Muscle layer of duodenum (tissue), 2 donors: ENCODE data around the gene AP5Z1.

Source experiments
- H3K27ac ChIP-seq: one replicate; pipeline ENCODE4 v1.7.0; 2013; ENCODE audit warnings: mild to moderate bottlenecking, low read length
- H3K27me3 ChIP-seq: one replicate; pipeline ENCODE4 v1.7.0; 2013; ENCODE audit warnings: low read depth, mild to moderate bottlenecking, control low read depth, low read length
- H3K36me3 ChIP-seq, 2 donors: one replicate each; pipeline ENCODE4 v1.7.0; 2013; ENCODE audit warnings: low read length in 2 of 2, control low read depth in 1 of 2, mild to moderate bottlenecking in 1 of 2; ENCODE audit not compliant: insufficient read depth in 2 of 2, control insufficient read depth in 1 of 2
- H3K4me1 ChIP-seq, 2 donors: one replicate each; pipeline ENCODE4 v1.7.0; 2013; ENCODE audit warnings: low read length in 2 of 2, mild to moderate bottlenecking in 2 of 2, control low read depth in 1 of 2, moderate library complexity in 1 of 2; ENCODE audit not compliant: insufficient read depth in 2 of 2, control insufficient read depth in 1 of 2
- H3K4me3 ChIP-seq, 2 donors: one replicate each; pipeline ENCODE4 v1.7.0; 2013; ENCODE audit warnings: low read length in 2 of 2, low read depth in 1 of 2, mild to moderate bottlenecking in 1 of 2
- H3K9me3 ChIP-seq, 2 donors: one replicate each; pipeline ENCODE4 v1.7.0; 2013; ENCODE audit warnings: low read length in 2 of 2, control low read depth in 1 of 2, mild to moderate bottlenecking in 1 of 2; ENCODE audit not compliant: control insufficient read depth in 1 of 2
- donor health status: healthy.

The AP5Z1 gene

DNA sequence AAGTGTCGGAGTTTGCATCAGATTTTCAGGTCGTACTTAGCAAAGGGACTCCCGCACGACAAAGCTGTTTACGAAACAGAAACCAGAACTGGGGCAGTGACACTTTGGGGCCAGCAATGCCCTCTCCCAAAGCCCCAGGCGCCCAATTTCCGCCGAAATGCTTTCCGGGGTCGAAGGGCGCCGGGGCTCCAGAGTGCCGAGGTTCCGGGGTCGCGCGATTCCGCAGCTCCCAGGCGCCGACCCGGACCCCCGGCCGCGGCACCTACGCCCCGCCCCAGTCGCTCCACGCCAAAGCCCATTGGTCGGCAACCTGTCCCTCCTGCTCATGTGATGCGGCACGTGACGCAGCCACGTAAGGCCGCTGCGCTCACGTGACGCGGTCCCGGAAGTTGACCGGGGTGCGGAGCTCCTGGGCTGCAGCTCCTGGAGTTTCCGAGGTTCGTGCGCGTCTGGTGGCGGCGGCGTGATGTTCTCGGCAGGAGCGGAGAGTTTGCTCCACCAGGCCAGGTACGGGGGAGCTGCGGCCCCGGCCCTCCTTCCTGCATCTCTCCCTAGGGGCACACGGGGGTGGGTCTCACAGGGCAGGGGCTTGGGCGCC, at the start of gene AP5Z1:
AP5Z1 (plus strand) TSS at position 374 of the 598 bp plus-strand sequence; CDS start at position 467, 93 bp downstream.
- no peaks in the 10 kb centered on the region for H3K27me3 ChIP-seq
- peaks cover 0 to 6% of the 10 kb centered on the region in 2 donors for H3K36me3 ChIP-seq
- H3K27ac ChIP-seq = peak within 1 kb of the TSS; percentile 98
- peak within 1 kb of the TSS; percentile 94 to 98 for H3K4me3 ChIP-seq
- H3K4me1 ChIP-seq = peaks cover 11 to 38% of the 10 kb centered on the region in 2 donors
- no peaks in the 10 kb centered on the region for H3K9me3 ChIP-seq

GRCh38 chr7:4725850-4726450, 49.5 kb upstream of the AP5Z1 start:
- H3K4me3 ChIP-seq = peak overlapping the region; percentile 63 to 66
- peaks cover 5 to 36% of the 10 kb centered on the region in 2 donors for H3K4me1 ChIP-seq

GRCh38 chr7:4726566-4726965, 48.9 kb upstream of the AP5Z1 start:
- peaks cover 5 to 36% of the 10 kb centered on the region in 2 donors for H3K4me1 ChIP-seq
- no peaks in the 10 kb centered on the region for H3K27me3 ChIP-seq
- H3K36me3 ChIP-seq = peaks cover 3 to 14% of the 10 kb centered on the region in 2 donors
- peak overlapping the region in 1 of 2 donors; percentile 63 for H3K4me3 ChIP-seq
- H3K9me3 ChIP-seq = no peaks in the 10 kb centered on the region
- no peak overlapping the region for H3K27ac ChIP-seq

More at GRCh38 chr7:4725850-4726450, 49.5 kb upstream of the AP5Z1 start:
- Histone ChIP-seq H3K9me3 (no peaks in the 10 kb centered on the region), H3K36me3 (peaks cover 3 to 14% of the 10 kb centered on the region in 2 donors), H3K27me3 (no peaks in the 10 kb centered on the region), H3K27ac (peak overlapping the region; percentile 92)

DNA sequence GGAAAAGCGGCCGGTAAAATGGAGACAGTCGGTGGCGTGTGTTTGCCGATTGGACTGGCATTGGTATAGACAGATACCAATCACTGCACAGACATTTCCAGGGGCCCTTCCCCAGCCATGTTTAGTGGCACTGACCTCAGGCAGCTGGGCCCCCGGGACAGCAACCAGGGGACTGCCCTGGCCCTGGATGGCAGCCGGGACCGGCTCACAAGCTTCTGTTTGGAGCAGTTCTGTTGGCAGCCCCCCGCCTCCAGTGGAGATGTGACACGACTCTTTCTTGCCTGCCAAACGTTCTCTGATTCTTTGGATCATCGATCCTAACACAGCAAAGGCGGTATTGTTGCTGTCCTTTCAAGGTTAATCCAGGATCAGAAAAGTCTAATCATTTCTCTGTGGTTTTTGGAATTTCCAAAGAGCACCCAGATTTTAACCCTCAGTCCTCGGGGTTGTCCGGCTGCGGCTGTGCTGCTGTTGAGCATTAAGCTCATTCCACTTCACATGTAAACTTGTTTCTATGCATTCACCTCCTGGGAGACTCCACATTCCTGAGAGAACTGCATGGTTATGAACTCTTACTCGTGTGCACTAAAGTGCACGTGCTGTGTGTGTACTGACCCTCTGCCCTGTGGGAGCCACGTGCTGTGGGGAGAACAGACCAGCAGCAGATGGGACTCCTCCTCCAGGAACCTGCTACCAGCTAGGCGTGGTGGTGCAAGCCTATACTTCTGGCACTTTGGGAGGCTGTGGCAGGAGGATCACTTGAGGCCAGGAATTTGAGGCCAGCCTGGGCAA, 47.3 kb upstream of the AP5Z1 start:
- Histone ChIP-seq H3K4me3 (no peak overlapping the region), H3K4me1 (peaks cover 5 to 27% of the 10 kb centered on the region in 2 donors), H3K36me3 (peaks cover 0 to 5% of the 10 kb centered on the region in 2 donors), H3K27me3 (no peaks in the 10 kb centered on the region), H3K27ac (no peak overlapping the region), H3K9me3 (no peaks in the 10 kb centered on the region)

GRCh38 chr7:4729266-4729665, 46.2 kb upstream of the AP5Z1 start:
- Histone ChIP-seq H3K27ac (no peak overlapping the region), H3K4me3 (no peak overlapping the region), H3K4me1 (peaks cover 5 to 16% of the 10 kb centered on the region in 2 donors), H3K27me3 (no peaks in the 10 kb centered on the region), H3K36me3 (peaks cover 0 to 4% of the 10 kb centered on the region in 2 donors), H3K9me3 (no peaks in the 10 kb centered on the region)

GRCh38 chr7:4730276-4730675, 45.1 kb upstream of the AP5Z1 start:
- peaks cover 0 to 9% of the 10 kb centered on the region in 2 donors for H3K4me1 ChIP-seq
- no peak overlapping the region for H3K27ac ChIP-seq
- H3K4me3 ChIP-seq = no peak overlapping the region
- peaks cover 0 to 4% of the 10 kb centered on the region in 2 donors for H3K36me3 ChIP-seq
- H3K27me3 ChIP-seq = no peaks in the 10 kb centered on the region
- H3K9me3 ChIP-seq = no peaks in the 10 kb centered on the region

DNA sequence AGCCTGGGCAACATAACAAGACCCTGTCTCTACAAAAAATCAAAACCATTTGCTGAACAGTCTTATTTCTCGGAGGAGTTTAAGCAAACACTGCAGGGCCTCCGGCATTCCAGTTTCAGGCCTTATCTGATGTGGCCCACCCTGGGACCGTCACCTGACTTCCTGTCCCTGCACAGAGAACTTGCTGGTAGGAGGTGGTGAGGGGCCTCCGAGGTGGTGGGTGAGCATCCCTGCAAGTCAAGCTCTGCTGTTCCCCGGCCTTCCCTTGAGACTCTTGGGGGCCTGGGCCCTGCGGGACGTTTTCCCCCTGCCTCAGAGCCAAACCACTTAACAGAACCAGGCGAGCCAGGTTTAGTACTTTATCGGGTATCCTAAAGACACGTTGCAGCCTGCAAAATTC, 44.5 kb upstream of the AP5Z1 start:
- Histone ChIP-seq H3K4me1 (peaks cover 0 to 9% of the 10 kb centered on the region in 2 donors), H3K9me3 (no peaks in the 10 kb centered on the region), H3K27ac (no peak overlapping the region), H3K4me3 (no peak overlapping the region), H3K27me3 (no peaks in the 10 kb centered on the region), H3K36me3 (no peaks in the 10 kb centered on the region)

GRCh38 chr7:4731803-4732202, 43.6 kb upstream of the AP5Z1 start:
- Histone ChIP-seq H3K36me3 (no peaks in the 10 kb centered on the region), H3K9me3 (no peaks in the 10 kb centered on the region), H3K27ac (no peak overlapping the region), H3K27me3 (no peaks in the 10 kb centered on the region), H3K4me1 (peaks cover 0 to 2% of the 10 kb centered on the region in 2 donors), H3K4me3 (no peak overlapping the region)

GRCh38 chr7:4733936-4734528, 41.4 kb upstream of the AP5Z1 start:
- Histone ChIP-seq H3K4me1 (peaks cover under 1 to 8% of the 10 kb centered on the region in 2 donors), H3K4me3 (no peak overlapping the region), H3K27me3 (no peaks in the 10 kb centered on the region), H3K9me3 (no peaks in the 10 kb centered on the region), H3K27ac (no peak overlapping the region), H3K36me3 (no peaks in the 10 kb centered on the region)

- H3K27ac ChIP-seq = no peak overlapping the region
Observed at GRCh38 chr7:4734587-4735345, 40.7 kb upstream of the AP5Z1 start.

More at GRCh38 chr7:4734587-4735345, 40.7 kb upstream of the AP5Z1 start:
- Histone ChIP-seq H3K9me3 (no peaks in the 10 kb centered on the region), H3K4me3 (no peak overlapping the region), H3K4me1 (peaks cover 8 to 15% of the 10 kb centered on the region in 2 donors), H3K36me3 (no peaks in the 10 kb centered on the region), H3K27me3 (no peaks in the 10 kb centered on the region)
